T-helper 1 cell treated with Interleukin-12 subunit alpha and Interleukin-12 subunit beta and Interleukin-4 antibody, amounts not matched to agents 30 ng/mL and 1 ng/mL, for 36 hours (primary cell): ENCODE results near the gene SMIM20. TPM values are rescaled to one million over a fixed set of nuclear protein-coding genes. Genes with fewer than 3 reads are reported as not detected.

Experiments
- intact Hi-C: fragments of 100-400 bp; cut with micrococcal nuclease; formaldehyde crosslinking; loops from one replicate; pipeline ENCODE4 v1.15.1; 2024
- total RNA-seq: library from RNA; stranded (reverse); gene quantifications from 2 replicates; pipeline ENCODE4 v1.2.3, GENCODE V29; 2022

The SMIM20 gene
- total RNA-seq, 1 donor from 2014 or later: 15.4 TPM

DNA sequence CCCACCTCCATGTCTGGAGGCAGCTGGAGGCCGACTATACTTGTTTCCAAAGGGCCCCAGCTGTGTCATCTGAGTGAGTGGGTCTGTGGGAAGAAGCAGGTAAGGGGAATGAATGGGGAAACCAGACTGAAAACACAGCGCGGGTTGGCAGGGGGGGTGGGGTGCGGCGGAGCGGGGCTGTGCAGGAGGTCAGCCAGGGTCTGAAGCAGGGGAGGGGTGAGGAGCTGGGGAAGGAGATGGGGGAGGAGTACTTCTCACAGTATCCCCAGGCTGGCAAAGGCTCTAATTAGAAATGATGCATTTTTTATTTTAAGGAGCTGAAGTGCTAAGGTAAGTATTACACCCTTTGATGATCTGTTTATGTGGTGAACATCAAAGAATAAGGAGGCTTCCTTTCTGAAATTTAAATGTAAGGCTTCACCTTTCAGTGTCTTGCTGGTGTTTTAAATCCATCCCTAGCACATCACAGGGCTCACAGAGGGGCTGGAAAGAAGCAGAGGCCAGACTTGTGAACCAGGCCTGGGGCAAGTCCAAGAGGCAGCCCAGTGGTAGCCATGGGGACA is 37.5 kb downstream of the SMIM20 start:
- intact Hi-C loops: no loop called here

DNA sequence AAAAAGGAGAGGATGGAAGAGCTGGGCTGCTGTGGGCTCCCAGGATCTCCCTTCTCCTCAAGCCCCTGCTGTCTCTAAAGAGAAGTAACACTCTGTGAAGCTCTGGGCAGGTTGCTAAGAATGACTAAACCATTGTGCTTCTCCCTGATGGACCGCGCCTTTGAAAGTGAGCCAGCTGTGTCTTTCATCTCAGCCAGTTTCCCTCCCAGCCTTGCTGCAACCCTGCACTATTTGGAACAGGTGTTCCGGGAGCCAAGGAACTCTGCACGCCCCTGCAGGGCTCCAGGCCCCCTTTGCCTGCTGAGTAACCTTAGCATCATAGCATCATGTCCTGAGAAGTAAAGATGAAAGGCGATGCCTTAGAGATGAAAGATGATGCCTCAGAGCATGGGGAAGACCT is 39.7 kb downstream of the SMIM20 start:
- intact Hi-C loops: no loop called here

DNA sequence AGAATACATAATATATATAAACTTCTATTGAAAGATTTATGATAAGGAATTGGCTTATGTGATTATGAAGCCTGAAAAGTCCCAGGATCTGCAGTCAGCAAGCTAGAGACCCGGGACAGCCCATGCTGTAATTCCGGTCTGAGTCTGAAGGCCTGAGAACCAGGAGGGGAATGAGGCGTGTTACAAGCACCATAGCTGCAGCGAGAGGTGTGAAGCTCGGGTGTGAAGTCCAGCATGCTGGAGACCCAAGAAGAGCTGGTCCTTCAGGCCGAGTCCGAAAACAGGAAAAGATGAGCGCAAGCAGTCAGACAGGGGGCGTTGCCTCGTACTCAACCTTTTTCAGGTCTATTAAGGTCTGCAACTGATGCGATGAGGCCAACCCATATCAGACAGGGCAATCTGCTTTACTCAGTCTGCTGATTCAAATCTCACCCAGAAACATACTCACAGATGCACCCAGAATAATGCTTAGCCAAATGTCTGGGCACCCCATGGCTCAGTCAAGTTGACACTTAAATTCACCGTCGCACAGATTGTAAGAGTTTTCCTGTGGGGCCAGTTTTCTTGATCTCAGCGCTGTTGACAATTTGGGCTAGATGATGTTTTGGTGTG is 40.4 kb downstream of the SMIM20 start:
- intact Hi-C loops: no loop called here

- intact Hi-C loops: no loop called here
These were observed 41.7 kb downstream of the SMIM20 start for GRCh38 chr4:25955705-25956104.

GRCh38 chr4:25956260-25956659 is 42.2 kb downstream of the SMIM20 start:
- intact Hi-C loops: no loop called here

GRCh38 chr4:25958110-25958509 is 44.1 kb downstream of the SMIM20 start:
- intact Hi-C loops: no loop called here

DNA sequence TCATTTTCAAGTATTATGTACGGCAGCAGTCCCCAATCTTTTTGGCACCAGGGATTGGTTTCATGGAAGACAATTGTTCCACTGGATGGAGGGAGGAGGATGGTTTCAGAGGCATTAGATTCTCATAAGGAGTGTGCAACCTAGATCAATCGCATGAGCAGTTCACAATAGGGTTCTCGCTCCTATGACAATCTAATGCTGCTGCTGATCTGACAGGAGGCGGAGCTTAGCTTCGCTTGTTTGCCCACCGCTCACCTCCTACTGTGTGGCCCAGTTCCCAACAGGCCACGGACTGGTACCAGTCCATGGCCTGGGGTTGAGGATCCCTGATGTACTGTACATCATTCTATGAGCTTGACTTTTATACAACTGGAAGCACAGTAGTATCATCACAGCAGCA is 48.4 kb downstream of the SMIM20 start:
- intact Hi-C loops: no loop called here

- intact Hi-C loops: no loop called here
These were observed 51.6 kb downstream of the SMIM20 start for GRCh38 chr4:25965629-25966028.

DNA sequence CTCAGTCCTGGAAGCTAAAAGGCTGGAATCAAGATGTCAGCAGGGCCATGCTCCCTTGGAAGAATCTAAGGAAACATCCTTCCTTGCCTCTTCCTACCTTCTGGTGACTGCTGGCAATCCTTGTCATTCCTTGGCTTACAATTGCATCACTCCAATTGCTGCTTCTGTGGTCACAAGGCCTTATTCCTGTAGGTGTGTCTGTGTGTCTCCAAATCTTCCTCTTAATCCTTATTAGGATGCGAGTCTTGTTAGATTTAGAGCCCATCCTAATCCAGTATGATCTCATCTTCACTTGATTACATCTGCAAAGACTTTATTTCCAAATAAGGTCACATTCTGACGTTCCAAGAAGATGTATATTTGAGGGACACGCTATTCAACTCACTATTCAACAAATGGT is 52.2 kb downstream of the SMIM20 start:
- intact Hi-C loops: no loop called here

- intact Hi-C loops: no loop called here
These were observed 55.5 kb downstream of the SMIM20 start for GRCh38 chr4:25969374-25970155.

GRCh38 chr4:25970226-25970675 is 56.2 kb downstream of the SMIM20 start:
- intact Hi-C loops: no loop called here

DNA sequence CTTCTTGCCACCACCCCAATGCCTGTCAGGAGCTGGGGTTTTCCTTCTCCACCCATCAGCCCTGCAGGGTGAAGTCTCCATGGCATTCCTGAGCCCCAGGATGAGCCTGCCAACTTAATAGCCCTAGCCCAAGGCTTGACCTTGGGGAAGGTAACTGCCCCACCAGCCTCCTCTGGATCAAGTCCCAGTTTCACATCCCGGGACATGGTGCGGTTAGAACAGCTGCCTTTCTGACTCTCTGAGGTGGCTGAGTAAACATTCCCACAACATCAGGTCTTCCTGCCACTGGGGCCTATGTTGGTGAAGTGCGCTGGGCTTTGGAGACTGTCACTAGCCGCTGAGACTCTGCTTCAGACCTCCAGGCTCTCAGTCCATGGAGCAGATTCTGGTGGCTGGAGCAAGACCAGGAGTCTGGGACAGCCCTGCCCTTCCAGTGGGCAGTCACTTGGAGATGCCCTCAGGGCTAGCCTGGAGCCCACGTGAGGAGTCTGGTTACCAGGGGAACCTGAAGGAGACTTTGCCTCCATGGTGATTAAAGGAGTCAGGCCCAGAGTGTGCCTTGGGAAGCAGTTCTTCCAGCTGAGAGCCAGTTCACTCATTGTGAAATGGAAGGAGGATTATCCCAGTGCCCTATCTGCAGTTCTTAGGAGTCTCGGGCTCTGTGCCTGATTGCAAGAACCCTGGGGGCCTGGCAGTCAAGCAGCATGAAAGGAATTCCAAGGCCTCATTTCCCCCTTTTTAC is 56.8 kb downstream of the SMIM20 start:
- intact Hi-C loops: no loop called here

GRCh38 chr4:25972366-25972765 is 58.3 kb downstream of the SMIM20 start:
- intact Hi-C loops: no loop called here

DNA sequence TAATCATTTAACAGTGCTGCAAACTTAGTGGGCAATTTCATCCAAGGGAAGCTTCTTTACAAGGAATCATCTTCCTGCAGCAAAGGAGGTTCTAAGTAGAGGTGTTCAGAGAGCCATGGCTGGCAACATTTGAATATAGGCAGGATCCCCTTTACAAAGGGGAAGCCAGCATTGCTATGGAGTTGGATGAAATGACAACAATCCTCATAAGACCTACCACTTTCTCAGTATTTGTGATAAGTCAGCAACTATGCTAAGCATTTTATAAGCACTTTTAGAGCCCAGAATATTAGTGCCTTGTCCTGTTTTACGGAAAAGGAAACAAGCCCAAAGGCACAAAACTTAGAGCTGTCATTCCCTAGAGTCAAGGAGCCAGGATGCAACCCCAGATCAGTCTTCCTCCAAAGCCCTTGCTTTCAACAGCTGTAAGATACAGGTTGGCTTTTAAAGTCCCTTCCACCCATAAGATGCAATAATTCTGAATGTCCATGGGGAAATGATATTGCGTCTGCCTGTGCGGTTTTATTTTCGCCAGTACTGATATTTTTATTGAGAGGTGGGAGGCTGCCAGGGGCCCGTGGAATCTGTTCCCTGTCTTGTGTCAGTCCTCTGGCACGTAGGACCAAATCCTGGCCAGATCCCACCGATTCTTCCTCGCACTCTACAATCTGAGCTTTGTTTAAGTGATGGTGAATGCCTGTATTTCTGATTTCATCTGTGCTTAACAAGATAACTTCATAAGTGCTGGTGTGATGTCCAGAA is 59.1 kb downstream of the SMIM20 start:
- intact Hi-C loops: no loop called here

GRCh38 chr4:25976780-25977179 is 62.8 kb downstream of the SMIM20 start:
- intact Hi-C loops: no loop called here

- intact Hi-C loops: no loop called here
These were observed 63.6 kb downstream of the SMIM20 start for GRCh38 chr4:25977397-25978170.

DNA sequence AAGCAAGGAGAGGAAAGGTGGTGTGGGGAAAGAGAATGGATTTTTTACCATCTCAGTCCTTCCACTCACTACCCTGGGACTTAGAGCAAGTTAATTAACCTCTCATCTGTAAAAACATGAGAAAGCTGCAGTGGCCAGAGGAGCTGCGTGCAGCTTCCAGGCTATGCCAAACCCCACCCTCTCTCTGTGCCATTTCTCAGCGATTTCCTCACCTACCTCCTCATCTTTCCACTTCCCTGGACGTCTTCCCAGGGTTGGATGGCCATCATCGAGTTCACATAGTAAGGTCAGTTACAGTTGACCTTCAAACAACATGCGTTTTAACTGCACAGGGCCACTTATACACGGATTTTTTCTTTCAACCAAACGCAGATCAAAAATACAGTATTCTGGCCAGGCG is 64.3 kb downstream of the SMIM20 start:
- intact Hi-C loops: no loop called here
